Motor neuron (in vitro differentiated cells): ENCODE results near the gene SEC24B. TPM values are rescaled to one million over a fixed set of nuclear protein-coding genes. Genes with fewer than 3 reads are reported as not detected.
"Not testable (repeated sequence)": the region's sequence is repeated elsewhere in the genome, so short reads cannot be mapped to it uniquely, and the experiment has no call there.

ENCODE experiments used
- ATAC-seq, 8 experiments: fragments of 200-7000 bp; cut with Tn5 transposase; replicated peaks in 6 of 8; 2 replicates each; pipeline ENCODE4 v1.8.0; 2021; ENCODE audit warnings: mild to moderate bottlenecking in 8 of 8, moderate library complexity in 8 of 8
- H3K27ac ChIP-seq, 2 donors: fragments of 250-450 bp; sonication (Bioruptor Pico); 2 replicates each; pipeline ENCODE4 v1.9.0; 2021; ENCODE audit warnings: antibody characterized with exemption in 2 of 2, mild to moderate bottlenecking in 2 of 2, moderate library complexity in 1 of 2
- H3K4me1 ChIP-seq, 2 donors: fragments of 250-450 bp; sonication (Bioruptor Pico); replicated peaks in 1 of 2; 2 replicates each; pipeline ENCODE4 v1.6.1; 2021; ENCODE audit warnings: antibody characterized with exemption in 2 of 2, mild to moderate bottlenecking in 2 of 2, moderate library complexity in 1 of 2
- H3K4me3 ChIP-seq, 5 donors: fragments of 250-450 bp; sonication (Bioruptor Pico); 2 replicates each; pipeline ENCODE4 v1.9.0; 2021; ENCODE audit warnings: antibody characterized with exemption in 5 of 5, mild to moderate bottlenecking in 5 of 5, moderate library complexity in 4 of 5
- WGBS, 10 experiments: fragments of 450-650 bp; shearing (Covaris generic); methylation state at CpG; one replicate each; pipeline ENCODE4 v1.0.0; 2022; 5-methylcytosine and 5-hydroxymethylcytosine counted together
- in situ Hi-C, 9 experiments: fragments of 400-800 bp; cut with MboI; loops; one replicate each; pipeline ENCODE4 v1.15.0; 2021; ENCODE audit warnings: low sequenced_read_pairs in 9 of 9, low pct_unique_long_range_greater_than_20kb in 2 of 9; ENCODE audit not compliant: unreplicated experiment in 9 of 9
- total RNA-seq, 8 experiments: library from RNA; unstranded; fragments of 300-600 nt; gene quantifications; 2 replicates each; pipeline versions ENCODE4 v1.2.3 to v1.2.4, GENCODE V29; 2022

Gene SEC24B
- total RNA-seq, 8 experiments from 2014 or later, result 15.9 to 28.5 (median 22.4) TPM

- H3K27ac ChIP-seq, result no peak overlapping the region
- H3K4me1 ChIP-seq, result peaks cover 0 to 8% of the 10 kb centered on the region in 2 donors
- in situ Hi-C loops, result no loop called here
- 59 to 100% (median 84%) methylated on average over 1 to 6 of the region's 6 CpGs for WGBS, 10 experiments
- ATAC-seq, result peak in 1 of 8 experiments; percentile 5
- no peak overlapping the region for H3K4me3 ChIP-seq
These were observed 129.0 kb downstream of the SEC24B start for GRCh38 chr4:109562457-109563239.

DNA sequence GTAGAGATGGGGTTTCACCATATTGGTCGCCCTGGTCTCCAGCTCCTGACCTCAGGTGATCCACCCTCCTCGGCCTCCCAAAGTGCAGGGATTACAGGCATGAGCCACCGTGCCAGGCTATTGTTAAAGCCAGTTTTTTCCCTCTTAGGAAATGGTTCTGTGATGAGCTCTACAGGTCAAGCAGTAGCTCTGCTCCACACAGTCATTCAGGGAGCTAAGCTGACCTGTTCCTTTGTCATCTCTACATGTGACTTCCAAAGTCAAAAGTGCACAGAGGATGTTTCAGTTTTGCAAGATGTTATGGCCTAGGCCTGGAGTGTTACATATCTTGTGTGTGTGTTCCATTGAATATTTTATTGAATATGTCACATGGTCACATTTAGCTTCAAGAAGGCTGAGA lies 137.9 kb downstream of the SEC24B start:
- ATAC-seq, result no peak
- Histone ChIP-seq H3K4me1 (no peaks in the 10 kb centered on the region), H3K27ac (no peak overlapping the region), H3K4me3 (no peak overlapping the region)
- in situ Hi-C loops, result no loop called here
- 83 to 100% (median 91%) methylated on average over 1 to 3 of the region's 3 CpGs; no CpG with 5 or more reads in 6 of the 10 experiments for WGBS, 10 experiments

DNA sequence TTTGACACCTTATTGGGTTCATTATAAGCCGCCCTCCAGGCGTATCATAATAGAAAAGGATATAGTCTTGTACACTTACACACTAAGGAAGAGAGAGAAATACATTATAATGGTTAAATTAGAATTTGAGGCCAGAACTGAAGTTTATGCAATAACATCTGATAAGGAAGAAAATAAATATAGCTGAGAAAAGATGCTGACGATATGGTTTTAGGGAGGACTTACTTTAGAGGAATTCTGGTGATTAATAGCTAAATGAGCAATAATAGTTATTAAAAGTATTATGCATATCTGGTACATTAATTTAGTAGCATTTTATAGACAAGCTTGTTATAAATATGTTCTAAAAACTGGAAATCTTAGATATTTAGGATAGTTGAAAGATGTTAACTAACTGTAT lies 138.5 kb downstream of the SEC24B start:
- H3K27ac ChIP-seq, result no peak overlapping the region
- WGBS, 10 experiments, result 82 to 100% (median 100%) methylated on average over 1 to 3 of the region's 3 CpGs; no CpG with 5 or more reads in 1 of the 10 experiments
- ATAC-seq, result no peak
- no peak overlapping the region for H3K4me3 ChIP-seq
- no peaks in the 10 kb centered on the region for H3K4me1 ChIP-seq
- in situ Hi-C loops, result no loop called here

GRCh38 chr4:109574443-109574850 lies 140.8 kb downstream of the SEC24B start:
- Histone ChIP-seq H3K4me3 (no peak overlapping the region), H3K27ac (no peak overlapping the region), H3K4me1 (no peaks in the 10 kb centered on the region)
- 35 to 100% (median 71%) methylated on average over 1 to 5 of the region's 6 CpGs for WGBS, 10 experiments
- ATAC-seq, result peak in 3 of 8 experiments; percentile 96 to 99 (median 99)
- in situ Hi-C loops, result no loop called here

GRCh38 chr4:109574931-109575804 lies 141.6 kb downstream of the SEC24B start:
- WGBS, 10 experiments, result 80 to 100% (median 91%) methylated on average over 1 to 7 of the region's 7 CpGs
- in situ Hi-C loops, result no loop called here
- Histone ChIP-seq H3K4me1 (no peaks in the 10 kb centered on the region), H3K27ac (no peak overlapping the region), H3K4me3 (no peak overlapping the region)
- no peak for ATAC-seq

GRCh38 chr4:109576462-109576861 lies 142.8 kb downstream of the SEC24B start:
- ATAC-seq, result peak in 3 of 8 experiments; percentile 25 to 58 (median 52)
- H3K4me3 ChIP-seq, result no peak overlapping the region
- in situ Hi-C loops, result no loop called here
- H3K27ac ChIP-seq, result no peak overlapping the region
- no peaks in the 10 kb centered on the region for H3K4me1 ChIP-seq
- WGBS, 10 experiments, result 71 to 100% (median 89%) methylated on average over 1 to 2 of the region's 2 CpGs; no CpG with 5 or more reads in 2 of the 10 experiments

- WGBS, 10 experiments, result 80 to 100% (median 97%) methylated on average over 1 to 3 of the region's 3 CpGs; no CpG with 5 or more reads in 1 of the 10 experiments
These were observed 145.2 kb downstream of the SEC24B start for GRCh38 chr4:109578846-109579245.

GRCh38 chr4:109579997-109580396 lies 146.4 kb downstream of the SEC24B start:
- H3K27ac ChIP-seq, H3K4me1 ChIP-seq, ATAC-seq, H3K4me3 ChIP-seq, in situ Hi-C loops: not testable (repeated sequence)
- 83 to 100% (median 100%) methylated on average over 1 to 3 of the region's 5 CpGs; no CpG with 5 or more reads in 7 of the 10 experiments for WGBS, 10 experiments

More at GRCh38 chr4:109578846-109579245, 145.2 kb downstream of the SEC24B start:
- Histone ChIP-seq H3K27ac (no peak overlapping the region), H3K4me1 (no peaks in the 10 kb centered on the region), H3K4me3 (no peak overlapping the region)
- in situ Hi-C loops, result no loop called here
- no peak for ATAC-seq

DNA sequence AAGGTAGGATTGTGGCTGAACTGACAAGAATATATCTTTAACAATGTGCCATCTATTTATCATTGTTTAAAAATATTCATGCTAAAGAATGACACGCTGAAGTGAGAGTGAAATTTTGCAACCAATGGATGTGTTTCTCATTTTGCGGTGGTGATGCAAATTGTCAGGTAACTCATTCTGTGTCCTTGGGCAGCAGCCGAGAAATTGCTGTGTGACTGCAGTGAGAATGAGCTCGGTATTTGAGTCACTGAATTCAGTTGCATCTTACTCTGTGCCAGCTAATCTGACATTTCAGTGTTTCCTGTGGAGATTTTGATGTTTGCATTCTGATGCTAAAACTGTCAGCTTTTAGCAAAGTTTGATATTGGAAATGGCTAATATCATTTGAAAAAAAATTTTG lies 154.6 kb downstream of the SEC24B start:
- H3K4me3 ChIP-seq, result no peak overlapping the region
- H3K27ac ChIP-seq, result no peak overlapping the region
- in situ Hi-C loops, result no loop called here
- ATAC-seq, result no peak
- WGBS, 10 experiments, result 27 to 94% (median 75%) methylated on average over 2 to 4 of the region's 4 CpGs; no CpG with 5 or more reads in 3 of the 10 experiments
- H3K4me1 ChIP-seq, result no peaks in the 10 kb centered on the region

DNA sequence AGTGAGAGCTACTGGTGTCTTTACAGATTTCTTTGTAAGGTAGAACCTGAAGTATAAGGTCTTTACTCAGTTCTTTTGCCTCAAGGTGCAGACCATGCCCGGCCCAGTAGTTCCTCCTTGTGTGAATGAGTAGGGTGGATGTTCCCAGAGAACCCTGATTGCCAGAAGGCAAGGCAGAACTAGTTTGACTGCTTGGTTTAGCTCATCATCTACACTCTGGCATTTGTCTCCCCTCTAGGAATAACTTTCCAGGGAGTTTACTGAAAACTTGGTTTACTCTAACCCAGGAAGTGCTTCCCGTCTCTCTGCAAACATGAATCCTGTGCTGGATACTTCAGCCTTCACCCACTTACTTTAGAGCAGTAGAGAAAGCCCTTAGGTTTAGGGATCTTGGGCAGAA lies 155.5 kb downstream of the SEC24B start:
- in situ Hi-C loops, result no loop called here
- H3K4me1 ChIP-seq, result no peaks in the 10 kb centered on the region
- 83 to 100% (median 100%) methylated on average over 1 to 2 of the region's 2 CpGs; no CpG with 5 or more reads in 2 of the 10 experiments for WGBS, 10 experiments
- no peak overlapping the region for H3K4me3 ChIP-seq
- ATAC-seq, result no peak
- no peak overlapping the region for H3K27ac ChIP-seq

GRCh38 chr4:109589605-109590004 lies 156.0 kb downstream of the SEC24B start:
- in situ Hi-C loops, result no loop called here
- Histone ChIP-seq H3K4me3 (no peak overlapping the region), H3K27ac (no peak overlapping the region), H3K4me1 (no peaks in the 10 kb centered on the region)
- ATAC-seq, result no peak
- WGBS, 10 experiments, result 76 to 100% (median 100%) methylated on average over 1 to 2 of the region's 2 CpGs; no CpG with 5 or more reads in 2 of the 10 experiments
